Activated CD8-positive, alpha-beta memory T cell treated with anti-CD3 and anti-CD28 coated beads, Interleukin-2, amount 10 ng/mL, durations not matched to agents 7 days and 5 days (primary cell): ENCODE measurements around the gene ATXN1. TPM values are rescaled to one million over a fixed set of nuclear protein-coding genes. Genes with fewer than 3 reads are reported as not detected.
"Not testable (repeated sequence)": the region's sequence is repeated elsewhere in the genome, so short reads cannot be mapped to it uniquely, and the experiment has no call there.

Experiments
- ATAC-seq: fragments of 150-1000 bp; cut with Tn5 transposase; one replicate; pipeline ENCODE4 v1.10.0; 2021; ENCODE audit warnings: moderate library complexity
- CTCF ChIA-PET: fragments of 350-600 bp; sonication (Branson Sonifier 250); formaldehyde crosslinking; loops from one replicate; lab custom pipeline; 2021; ENCODE audit warnings: antibody characterized with exemption; lab: Charles Lee
- DNase-seq: peaks from one replicate; pipeline ENCODE4 v3.0.0-alpha.2; 2020
- H3K27ac Mint-ChIP-seq: one replicate; pipeline ENCODE4 v1.8.0; 2021; ENCODE audit warnings: mild to moderate bottlenecking, mixed read lengths
- H3K27me3 Mint-ChIP-seq: one replicate; pipeline ENCODE4 v1.8.0; 2021; ENCODE audit warnings: mixed read lengths
- H3K36me3 Mint-ChIP-seq: one replicate; pipeline ENCODE4 v1.8.0; 2021; ENCODE audit warnings: mild to moderate bottlenecking, mixed read lengths
- H3K4me1 Mint-ChIP-seq: one replicate; pipeline ENCODE4 v1.8.0; 2021; ENCODE audit warnings: mixed read lengths
- H3K4me3 Mint-ChIP-seq: one replicate; pipeline ENCODE4 v1.8.0; 2021; ENCODE audit warnings: mild to moderate bottlenecking, moderate library complexity, mixed read lengths
- H3K9me3 Mint-ChIP-seq: one replicate; pipeline ENCODE4 v1.8.0; 2022; ENCODE audit warnings: low read depth, mixed read lengths
- total RNA-seq, 2 experiments: library from RNA; stranded (reverse); gene quantifications; one replicate each; pipeline ENCODE4 v1.2.3, GENCODE V29; 2021

Gene ATXN1
- total RNA-seq, 2 experiments from 2014 or later = 84.6 to 117 TPM

DNA sequence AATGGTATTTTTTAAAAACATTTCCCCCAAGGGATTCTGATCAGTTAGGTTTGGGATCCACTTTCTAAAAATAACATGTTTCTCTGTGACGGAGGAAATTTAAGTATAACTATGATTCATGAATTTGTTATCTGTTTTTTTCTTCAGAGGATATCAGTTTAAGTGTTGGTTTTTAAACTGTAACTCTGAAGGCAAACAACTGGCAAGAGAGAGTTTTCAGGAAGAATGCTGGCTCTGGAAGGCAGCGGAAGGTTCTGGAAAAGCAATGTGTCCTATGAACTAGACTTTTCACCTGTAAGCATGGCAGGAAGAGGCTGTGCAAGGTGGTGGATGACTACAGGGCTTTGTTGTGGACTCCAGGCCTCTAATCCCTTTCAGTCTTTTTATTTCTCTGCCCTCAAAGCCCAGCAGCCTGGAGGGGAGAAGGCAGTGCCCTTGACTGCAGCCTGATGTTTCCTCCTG lies 369.8 kb downstream of the ATXN1 start:
- CTCF ChIA-PET = no interaction called here
- H3K4me3 Mint-ChIP-seq = no peak overlapping the region
- no peak overlapping the region for H3K27ac Mint-ChIP-seq
- DNase-seq (no peak), ATAC-seq (no peak)
- H3K27me3 Mint-ChIP-seq = no peaks in the 10 kb centered on the region
- peaks cover 12% of the 10 kb centered on the region for H3K36me3 Mint-ChIP-seq
- no peaks in the 10 kb centered on the region for H3K9me3 Mint-ChIP-seq
- H3K4me1 Mint-ChIP-seq = peaks cover 2% of the 10 kb centered on the region

GRCh38 chr6:16390909-16391450 lies 370.3 kb downstream of the ATXN1 start:
- H3K27me3 Mint-ChIP-seq, H3K4me1 Mint-ChIP-seq, H3K27ac Mint-ChIP-seq, DNase-seq, ATAC-seq, H3K9me3 Mint-ChIP-seq, H3K4me3 Mint-ChIP-seq: not testable (repeated sequence)
- peaks cover 12% of the 10 kb centered on the region for H3K36me3 Mint-ChIP-seq
- CTCF ChIA-PET = interaction anchor here (1.6 kb wide), 1 partner anchor 58 kb away, joined by 4 read pairs; no protein-coding TSS in a partner anchor

- ATAC-seq (no peak), DNase-seq (no peak)
- H3K9me3 Mint-ChIP-seq = no peaks in the 10 kb centered on the region
- H3K27me3 Mint-ChIP-seq = no peaks in the 10 kb centered on the region
- peaks cover 2% of the 10 kb centered on the region for H3K4me1 Mint-ChIP-seq
- CTCF ChIA-PET = interaction anchor here (1.6 kb wide), 1 partner anchor 57 kb away, joined by 4 read pairs; no protein-coding TSS in a partner anchor
- no peak overlapping the region for H3K4me3 Mint-ChIP-seq
- H3K36me3 Mint-ChIP-seq = peaks cover 10% of the 10 kb centered on the region
- H3K27ac Mint-ChIP-seq = no peak overlapping the region
Observed at GRCh38 chr6:16389642-16390041, 371.6 kb downstream of the ATXN1 start.

DNA sequence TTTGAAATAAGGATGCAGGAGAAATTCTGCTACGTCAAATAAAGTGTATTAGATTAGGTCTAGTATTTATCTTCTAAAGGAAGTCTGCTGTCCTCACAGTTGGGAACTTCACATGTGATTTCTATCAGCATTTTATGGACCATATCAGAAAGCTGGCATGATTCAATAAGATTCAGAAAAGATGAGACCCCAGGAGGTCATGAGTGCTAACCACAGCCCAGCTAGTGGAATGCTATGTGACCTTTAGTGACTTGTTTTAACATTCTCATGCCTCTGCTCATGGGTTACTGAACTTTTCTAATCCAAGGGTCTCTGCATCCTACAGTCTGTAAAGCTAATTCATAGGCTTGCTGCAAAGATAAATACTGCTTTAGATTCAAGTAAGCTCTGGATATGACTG lies 372.8 kb downstream of the ATXN1 start:
- DNase-seq (no peak), ATAC-seq (no peak)
- Mint-ChIP-seq H3K4me1 (peaks cover 2% of the 10 kb centered on the region), H3K4me3 (no peak overlapping the region), H3K36me3 (peaks cover 13% of the 10 kb centered on the region), H3K27me3 (no peaks in the 10 kb centered on the region), H3K27ac (no peak overlapping the region), H3K9me3 (no peaks in the 10 kb centered on the region)
- CTCF ChIA-PET = no interaction called here

DNA sequence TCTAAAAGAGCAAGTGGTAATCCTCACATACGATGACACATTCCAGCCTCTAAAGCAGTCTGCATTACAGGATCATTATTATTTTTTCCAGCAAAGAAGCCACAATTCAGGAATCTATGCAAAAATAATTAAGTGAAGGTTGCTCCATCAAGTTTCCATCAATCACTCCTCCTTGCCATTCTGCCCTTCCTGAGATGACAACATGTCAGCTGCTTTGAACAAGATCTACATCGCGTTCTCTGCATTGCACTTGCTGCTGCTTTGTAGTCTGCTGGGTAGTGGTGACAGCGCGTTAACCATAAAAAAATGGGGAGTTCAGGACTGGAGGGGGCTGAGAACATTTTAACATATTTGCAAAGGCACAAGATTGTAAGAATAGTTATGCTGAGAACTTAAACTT lies 375.2 kb downstream of the ATXN1 start:
- H3K27ac Mint-ChIP-seq = no peak overlapping the region
- peaks cover 10% of the 10 kb centered on the region for H3K36me3 Mint-ChIP-seq
- H3K4me3 Mint-ChIP-seq = no peak overlapping the region
- CTCF ChIA-PET = no interaction called here
- no peaks in the 10 kb centered on the region for H3K9me3 Mint-ChIP-seq
- DNase-seq (no peak), ATAC-seq (no peak)
- H3K4me1 Mint-ChIP-seq = no peaks in the 10 kb centered on the region
- no peaks in the 10 kb centered on the region for H3K27me3 Mint-ChIP-seq

- no peak for ATAC-seq
- H3K27me3 Mint-ChIP-seq = no peaks in the 10 kb centered on the region
- no peaks in the 10 kb centered on the region for H3K4me1 Mint-ChIP-seq
- peaks cover 10% of the 10 kb centered on the region for H3K36me3 Mint-ChIP-seq
- H3K9me3 Mint-ChIP-seq = no peaks in the 10 kb centered on the region
- no peak overlapping the region for H3K27ac Mint-ChIP-seq
- H3K4me3 Mint-ChIP-seq = no peak overlapping the region
- DNase-seq = no peak
- CTCF ChIA-PET = interaction anchor here (1.4 kb wide), 1 partner anchor 28 kb away, joined by 3 read pairs; no protein-coding TSS in a partner anchor
Observed at GRCh38 chr6:16383607-16384206, 377.6 kb downstream of the ATXN1 start.

DNA sequence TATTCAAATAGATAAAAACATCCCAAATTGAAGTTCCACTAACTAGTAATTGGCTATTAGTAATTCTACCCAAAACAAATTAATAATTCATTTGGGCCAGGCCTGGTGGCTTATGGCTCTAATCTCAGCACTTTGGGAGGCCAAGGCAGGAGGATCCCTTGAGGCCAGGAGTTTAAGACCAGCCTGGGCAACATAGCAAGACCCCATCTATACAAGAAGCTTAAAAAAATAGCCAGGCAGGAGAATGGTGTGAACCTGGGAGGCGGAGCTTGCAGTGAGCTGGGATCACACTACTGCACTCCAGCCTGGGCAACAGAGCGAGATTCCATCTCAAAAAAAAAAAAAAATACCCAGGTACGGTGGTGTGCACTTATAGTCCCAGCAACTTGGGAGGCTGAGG lies 379.3 kb downstream of the ATXN1 start:
- DNase-seq, H3K9me3 Mint-ChIP-seq, ATAC-seq, H3K27me3 Mint-ChIP-seq, H3K4me3 Mint-ChIP-seq, H3K4me1 Mint-ChIP-seq, H3K27ac Mint-ChIP-seq: not testable (repeated sequence)
- CTCF ChIA-PET = interaction anchor here (1.0 kb wide), 1 partner anchor 50 kb away, joined by 3 read pairs; no protein-coding TSS in a partner anchor
- H3K36me3 Mint-ChIP-seq = peaks cover 12% of the 10 kb centered on the region

DNA sequence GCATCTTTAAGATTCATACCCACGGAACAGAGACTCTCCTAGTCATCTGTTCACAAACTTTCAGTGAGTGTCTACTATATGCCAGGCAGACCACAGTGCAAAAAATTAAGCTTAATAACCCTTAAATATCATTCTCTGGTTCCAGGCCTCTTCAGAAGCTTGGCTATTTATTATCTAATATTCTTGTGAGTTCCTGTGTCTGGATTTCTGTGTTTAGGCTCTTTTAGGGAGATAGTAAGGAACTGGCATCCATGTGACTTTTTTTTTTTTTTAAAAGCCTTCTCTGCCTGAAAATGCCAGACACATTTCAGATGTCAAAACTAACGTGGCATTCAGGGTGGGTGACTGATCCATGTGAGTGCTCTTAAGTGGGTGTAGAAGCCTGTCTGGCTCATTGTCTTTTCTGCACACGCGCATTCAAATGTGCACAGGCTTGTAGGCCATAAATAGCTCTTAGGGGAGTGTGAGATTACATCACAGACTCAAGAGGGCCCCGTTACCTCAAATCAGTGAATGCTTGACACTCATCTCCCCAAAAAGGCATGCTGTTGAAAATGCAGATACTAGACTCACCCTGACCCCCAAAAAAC lies 380.9 kb downstream of the ATXN1 start:
- ATAC-seq = no peak
- no peak overlapping the region for H3K27ac Mint-ChIP-seq
- CTCF ChIA-PET = interaction anchor here (0.7 kb wide), 1 partner anchor 181 kb away, joined by 3 read pairs; no protein-coding TSS in a partner anchor
- H3K4me1 Mint-ChIP-seq = no peaks in the 10 kb centered on the region
- no peaks in the 10 kb centered on the region for H3K27me3 Mint-ChIP-seq
- no peak for DNase-seq
- no peak overlapping the region for H3K4me3 Mint-ChIP-seq
- H3K36me3 Mint-ChIP-seq = peaks cover 11% of the 10 kb centered on the region
- H3K9me3 Mint-ChIP-seq = no peaks in the 10 kb centered on the region

DNA sequence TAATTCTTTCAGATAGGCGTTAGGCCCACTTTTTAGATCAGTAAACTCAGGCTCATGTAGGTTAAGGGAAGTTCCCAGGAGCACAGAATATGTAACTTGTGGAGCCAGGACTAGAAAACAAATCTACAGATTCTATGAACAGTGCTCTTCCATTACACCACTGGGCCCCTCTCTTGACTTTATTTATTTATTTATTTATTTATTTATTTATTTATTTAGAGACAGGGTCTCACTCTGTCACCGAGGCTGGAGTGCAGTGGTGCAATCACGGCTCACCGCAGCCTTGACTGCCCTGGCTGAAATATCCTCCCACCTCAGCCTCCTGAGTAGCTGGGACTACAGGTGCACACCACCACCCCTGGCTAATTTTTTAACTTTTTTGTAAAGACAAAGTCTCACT lies 382.9 kb downstream of the ATXN1 start:
- not testable (repeated sequence) for H3K4me3 Mint-ChIP-seq, H3K4me1 Mint-ChIP-seq, H3K9me3 Mint-ChIP-seq, ATAC-seq, H3K27ac Mint-ChIP-seq, DNase-seq, H3K36me3 Mint-ChIP-seq, H3K27me3 Mint-ChIP-seq
- CTCF ChIA-PET = interaction anchor here (1.4 kb wide), 1 partner anchor 26 kb away, joined by 3 read pairs; no protein-coding TSS in a partner anchor

- Mint-ChIP-seq H3K27ac (no peak overlapping the region), H3K9me3 (no peaks in the 10 kb centered on the region), H3K4me3 (no peak overlapping the region), H3K36me3 (peaks cover 11% of the 10 kb centered on the region), H3K27me3 (no peaks in the 10 kb centered on the region), H3K4me1 (no peaks in the 10 kb centered on the region)
- ATAC-seq = no peak
- CTCF ChIA-PET = interaction anchor here (1.4 kb wide), 1 partner anchor 25 kb away, joined by 3 read pairs; no protein-coding TSS in a partner anchor
- no peak for DNase-seq
Observed at GRCh38 chr6:16377470-16377869, 383.8 kb downstream of the ATXN1 start.

- DNase-seq = no peak
- Mint-ChIP-seq H3K4me3 (no peak overlapping the region), H3K4me1 (no peaks in the 10 kb centered on the region), H3K27ac (no peak overlapping the region), H3K36me3 (peaks cover 14% of the 10 kb centered on the region), H3K9me3 (no peaks in the 10 kb centered on the region), H3K27me3 (no peaks in the 10 kb centered on the region)
- CTCF ChIA-PET = no interaction called here
- ATAC-seq = no peak
Observed at GRCh38 chr6:16375843-16376242, 385.4 kb downstream of the ATXN1 start.

DNA sequence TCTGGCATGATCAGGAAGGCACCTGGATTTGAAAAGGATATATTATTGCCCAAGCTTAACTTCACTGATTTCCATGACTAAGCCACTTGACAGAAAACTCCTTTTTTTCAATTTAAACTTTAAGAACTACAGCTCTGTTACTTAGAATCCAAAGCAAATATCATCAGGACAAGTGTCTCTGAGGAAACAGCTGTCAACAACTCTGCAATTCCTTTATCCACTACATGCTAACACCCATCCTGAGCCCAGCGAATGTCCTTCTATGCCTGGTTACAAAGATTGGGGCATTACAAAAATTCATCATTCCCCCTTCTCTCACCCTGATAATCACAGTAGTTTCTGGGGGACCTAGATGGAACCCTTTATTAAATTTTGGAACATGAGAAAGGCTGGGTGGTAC lies 386.1 kb downstream of the ATXN1 start:
- no peak for ATAC-seq
- H3K27me3 Mint-ChIP-seq = no peaks in the 10 kb centered on the region
- no peak overlapping the region for H3K4me3 Mint-ChIP-seq
- H3K36me3 Mint-ChIP-seq = peaks cover 14% of the 10 kb centered on the region
- H3K4me1 Mint-ChIP-seq = no peaks in the 10 kb centered on the region
- DNase-seq = no peak
- H3K27ac Mint-ChIP-seq = no peak overlapping the region
- CTCF ChIA-PET = interaction anchor here (1.3 kb wide), 1 partner anchor 403 kb away, joined by 4 read pairs; no protein-coding TSS in a partner anchor
- no peaks in the 10 kb centered on the region for H3K9me3 Mint-ChIP-seq

- Mint-ChIP-seq H3K36me3 (peaks cover 14% of the 10 kb centered on the region), H3K27ac (no peak overlapping the region), H3K4me1 (no peaks in the 10 kb centered on the region), H3K4me3 (no peak overlapping the region), H3K9me3 (no peaks in the 10 kb centered on the region), H3K27me3 (no peaks in the 10 kb centered on the region)
- DNase-seq (no peak), ATAC-seq (no peak)
- CTCF ChIA-PET = interaction anchor here (0.7 to 1.3 kb wide), 2 partner anchors 20 to 404 kb away, joined by 3 to 4 read pairs; no protein-coding TSS in a partner anchor
Observed at GRCh38 chr6:16374461-16375200, 386.6 kb downstream of the ATXN1 start.
